Neural cell (in vitro differentiated cells): ENCODE results near the gene OR6C1.
"Not testable (repeated sequence)": the region's sequence is repeated elsewhere in the genome, so short reads cannot be mapped to it uniquely, and the experiment has no call there.

ENCODE experiments used
- EP300 ChIP-seq: fragments of 450-650 bp; conservative IDR thresholded peaks from 2 replicates; pipeline ENCODE4 v1.6.1; 2014; ENCODE audit warnings: antibody characterized with exemption, mild to moderate bottlenecking, moderate library complexity; ENCODE audit not compliant: poor library complexity, severe bottlenecking
- RAD21 ChIP-seq: fragments of 450-650 bp; conservative IDR thresholded peaks from 2 replicates; pipeline ENCODE4 v1.6.1; 2014; ENCODE audit warnings: antibody characterized with exemption, mild to moderate bottlenecking, moderate library complexity
- TAF1 ChIP-seq: IDR thresholded peaks from 2 replicates; pipeline ENCODE4 v1.6.1; 2012; ENCODE audit warnings: low read depth
- TF ChIP-seq, protein P1 (sequence below): fragments of 450-650 bp; IDR thresholded peaks from 2 replicates; pipeline ENCODE4 v1.5.1; 2014; ENCODE audit warnings: antibody characterized with exemption, mild to moderate bottlenecking, moderate library complexity; ENCODE audit not compliant: poor library complexity, severe bottlenecking

DNA sequence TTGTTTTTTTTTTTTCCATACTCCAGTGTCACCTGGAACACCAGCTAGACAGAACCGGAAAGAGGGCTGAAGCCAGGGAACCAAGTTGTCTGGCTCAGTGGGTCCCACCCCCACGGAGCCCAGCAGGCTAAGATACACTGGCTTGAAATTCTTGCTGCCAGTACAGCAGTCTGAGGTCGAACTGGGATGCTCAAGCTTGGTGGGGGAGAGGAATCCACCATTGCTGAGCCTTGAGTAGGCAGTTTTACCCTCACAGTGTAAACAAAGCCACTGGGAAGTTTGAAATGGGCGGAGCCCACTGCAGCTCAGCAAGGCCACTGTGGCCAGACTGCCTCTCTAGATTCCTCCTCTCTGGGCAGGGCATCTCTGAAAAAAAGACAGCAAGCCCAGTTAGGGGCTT, 41.2 kb downstream of the OR6C1 start:
- not testable (repeated sequence) for TF ChIP-seq RAD21, EP300, TAF1
- TF ChIP-seq, protein P1, sequence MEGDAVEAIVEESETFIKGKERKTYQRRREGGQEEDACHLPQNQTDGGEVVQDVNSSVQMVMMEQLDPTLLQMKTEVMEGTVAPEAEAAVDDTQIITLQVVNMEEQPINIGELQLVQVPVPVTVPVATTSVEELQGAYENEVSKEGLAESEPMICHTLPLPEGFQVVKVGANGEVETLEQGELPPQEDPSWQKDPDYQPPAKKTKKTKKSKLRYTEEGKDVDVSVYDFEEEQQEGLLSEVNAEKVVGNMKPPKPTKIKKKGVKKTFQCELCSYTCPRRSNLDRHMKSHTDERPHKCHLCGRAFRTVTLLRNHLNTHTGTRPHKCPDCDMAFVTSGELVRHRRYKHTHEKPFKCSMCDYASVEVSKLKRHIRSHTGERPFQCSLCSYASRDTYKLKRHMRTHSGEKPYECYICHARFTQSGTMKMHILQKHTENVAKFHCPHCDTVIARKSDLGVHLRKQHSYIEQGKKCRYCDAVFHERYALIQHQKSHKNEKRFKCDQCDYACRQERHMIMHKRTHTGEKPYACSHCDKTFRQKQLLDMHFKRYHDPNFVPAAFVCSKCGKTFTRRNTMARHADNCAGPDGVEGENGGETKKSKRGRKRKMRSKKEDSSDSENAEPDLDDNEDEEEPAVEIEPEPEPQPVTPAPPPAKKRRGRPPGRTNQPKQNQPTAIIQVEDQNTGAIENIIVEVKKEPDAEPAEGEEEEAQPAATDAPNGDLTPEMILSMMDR, result not testable (repeated sequence)
